GM10266 (cell line): ENCODE results near the gene LAMB2.
A peak's percentile ranks its signal among the peaks of the same experiment; 100 is the strongest.

ENCODE experiments used
- DNase-seq: peaks from one replicate; pipeline ENCODE4 v3.0.0; 2012; ENCODE audit errors: extremely low spot score
- TF ChIP-seq, protein P1 (sequence below): IDR thresholded peaks from 2 replicates; pipeline ENCODE4 v1.5.1; 2012; ENCODE audit warnings: mild to moderate bottlenecking, low read depth; ENCODE audit not compliant: control insufficient read depth, insufficient read depth; ENCODE audit errors: missing control alignments

The LAMB2 gene

DNA sequence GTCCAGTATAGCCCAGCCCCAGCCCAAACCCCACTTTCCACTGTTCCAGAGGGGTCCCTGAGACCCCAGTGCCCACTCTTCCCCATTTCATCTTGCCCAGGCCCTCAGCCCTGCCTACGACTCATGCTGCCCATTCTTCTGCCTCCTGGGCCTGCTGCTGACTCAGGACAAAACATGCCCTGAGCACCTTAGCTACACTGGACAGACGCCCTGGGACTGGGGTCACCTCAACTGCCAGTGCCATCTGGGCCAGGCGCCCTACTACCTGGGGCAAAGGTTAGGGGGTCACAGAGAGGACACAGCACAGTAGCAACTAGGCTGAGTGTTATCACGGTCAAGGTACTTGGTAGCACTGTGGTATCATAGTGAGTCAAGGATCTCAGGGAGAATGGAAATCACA lies 2.6 kb upstream of the LAMB2 start:
- TF ChIP-seq, protein P1, sequence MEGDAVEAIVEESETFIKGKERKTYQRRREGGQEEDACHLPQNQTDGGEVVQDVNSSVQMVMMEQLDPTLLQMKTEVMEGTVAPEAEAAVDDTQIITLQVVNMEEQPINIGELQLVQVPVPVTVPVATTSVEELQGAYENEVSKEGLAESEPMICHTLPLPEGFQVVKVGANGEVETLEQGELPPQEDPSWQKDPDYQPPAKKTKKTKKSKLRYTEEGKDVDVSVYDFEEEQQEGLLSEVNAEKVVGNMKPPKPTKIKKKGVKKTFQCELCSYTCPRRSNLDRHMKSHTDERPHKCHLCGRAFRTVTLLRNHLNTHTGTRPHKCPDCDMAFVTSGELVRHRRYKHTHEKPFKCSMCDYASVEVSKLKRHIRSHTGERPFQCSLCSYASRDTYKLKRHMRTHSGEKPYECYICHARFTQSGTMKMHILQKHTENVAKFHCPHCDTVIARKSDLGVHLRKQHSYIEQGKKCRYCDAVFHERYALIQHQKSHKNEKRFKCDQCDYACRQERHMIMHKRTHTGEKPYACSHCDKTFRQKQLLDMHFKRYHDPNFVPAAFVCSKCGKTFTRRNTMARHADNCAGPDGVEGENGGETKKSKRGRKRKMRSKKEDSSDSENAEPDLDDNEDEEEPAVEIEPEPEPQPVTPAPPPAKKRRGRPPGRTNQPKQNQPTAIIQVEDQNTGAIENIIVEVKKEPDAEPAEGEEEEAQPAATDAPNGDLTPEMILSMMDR = no peak
- DNase-seq = no peak

DNA sequence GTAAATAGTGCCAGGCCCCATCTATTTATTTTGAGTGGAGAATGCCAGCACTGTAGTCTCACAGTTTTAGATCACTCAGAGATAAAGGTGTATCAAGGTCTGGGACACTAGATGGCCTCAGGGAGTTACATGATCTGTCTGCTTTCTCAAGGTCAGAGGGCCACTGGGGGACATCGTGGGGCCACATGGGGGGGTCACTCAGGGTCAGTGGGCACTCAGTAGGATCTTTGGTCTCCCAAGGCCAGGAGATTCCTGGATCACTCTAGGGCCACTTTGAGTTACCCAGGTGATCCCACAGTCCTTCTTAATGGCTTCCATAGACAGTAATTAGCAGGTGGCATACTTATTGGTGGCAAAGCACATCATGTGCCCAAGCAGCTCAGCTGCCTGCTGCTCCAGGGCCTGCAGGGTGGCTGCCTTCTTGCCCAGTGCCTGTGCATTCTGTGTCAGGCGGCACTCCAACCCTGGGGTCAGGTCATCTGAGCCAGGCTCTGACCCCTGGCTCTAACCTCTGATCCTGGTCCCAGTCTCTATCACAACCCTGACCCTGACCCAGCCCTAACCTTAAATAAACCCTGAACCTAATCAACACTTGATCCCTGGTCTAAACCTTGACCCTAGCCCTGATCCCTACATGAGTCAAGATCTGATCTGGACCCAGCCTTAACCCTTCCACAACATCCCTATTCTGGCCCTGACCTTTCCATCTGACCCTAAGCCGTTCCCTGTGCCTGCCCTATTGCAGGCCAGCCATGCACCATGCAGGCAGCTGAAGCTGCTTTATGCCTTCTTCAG lies 1.8 kb upstream of the LAMB2 start:
- TF ChIP-seq, protein P1 = no peak
- DNase-seq = no peak

DNA sequence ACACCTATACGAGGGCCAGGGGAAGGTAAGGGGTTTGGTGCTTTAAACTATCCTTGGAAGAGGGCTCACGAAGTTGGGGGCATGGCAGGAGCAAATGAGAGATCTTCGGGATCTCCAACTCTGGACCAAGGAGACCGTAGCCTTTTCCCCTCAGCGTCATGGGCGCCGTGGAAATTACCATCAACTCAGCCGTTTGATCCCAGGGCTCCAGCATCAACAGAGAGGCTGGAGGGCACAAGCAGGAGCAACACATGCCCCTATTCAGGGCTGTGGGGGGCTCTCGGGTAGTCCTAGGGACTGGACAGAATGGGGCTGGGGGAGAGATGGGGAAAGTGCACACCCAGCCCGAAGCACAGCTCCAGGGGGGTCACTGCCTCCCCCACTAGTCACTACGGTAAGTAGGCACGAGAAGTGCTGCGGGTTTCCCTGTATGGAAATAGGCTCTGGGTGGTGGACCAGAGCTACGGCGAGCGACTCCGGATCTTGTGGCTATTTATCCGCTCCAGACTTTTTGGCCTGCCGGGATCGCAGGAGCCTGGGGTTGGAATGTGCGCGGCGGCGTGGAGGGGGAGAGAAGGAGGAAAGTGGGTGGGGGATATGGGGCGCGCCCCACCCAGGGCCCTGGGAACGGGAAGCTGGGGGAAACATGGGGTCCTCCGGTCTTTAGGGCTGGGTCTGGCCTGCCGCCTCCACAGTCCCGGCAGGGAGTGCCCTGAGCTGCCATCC lies 539 bp upstream of the LAMB2 start:
- DNase-seq = no peak
- TF ChIP-seq, protein P1 = no peak

DNA sequence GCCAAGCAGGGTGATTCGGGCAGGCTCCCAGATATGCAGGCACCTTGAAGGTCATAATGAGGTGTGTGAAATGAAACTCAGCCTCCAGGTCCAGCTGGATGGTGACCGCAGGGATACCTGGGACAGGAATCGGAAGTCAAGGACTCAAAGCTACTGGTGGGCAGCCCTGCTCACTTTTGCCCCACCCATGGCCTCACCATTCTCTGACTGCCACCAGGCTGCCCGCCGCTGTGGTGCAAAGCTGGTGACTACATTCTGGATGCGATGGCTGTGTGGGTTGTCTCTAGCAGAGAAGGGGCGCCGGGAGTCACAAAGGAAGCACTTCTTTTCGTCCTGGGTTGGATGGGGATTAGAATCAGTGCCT lies 795 bp downstream of the LAMB2 start:
- TF ChIP-seq, protein P1 = no peak
- no peak for DNase-seq

DNA sequence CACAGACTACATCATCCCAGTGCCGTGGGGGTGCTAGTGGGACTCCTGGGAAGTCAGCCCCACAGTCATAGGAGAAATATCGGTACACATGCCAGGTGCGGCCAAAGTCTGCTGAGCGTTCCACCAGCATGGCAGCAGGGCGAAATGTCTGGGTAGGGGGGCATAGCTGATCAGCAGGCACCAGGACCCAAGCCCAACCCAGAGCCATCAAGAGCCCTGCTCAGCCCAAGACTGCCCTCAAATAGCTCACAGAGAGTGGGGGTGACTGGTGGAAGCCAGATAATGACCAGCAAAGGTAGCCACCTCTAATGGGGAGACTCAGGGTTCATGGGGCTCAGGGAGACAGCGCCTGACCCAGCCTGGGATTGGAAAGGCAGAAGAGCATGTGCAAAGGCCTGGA lies 1.3 kb downstream of the LAMB2 start:
- no peak for DNase-seq
- TF ChIP-seq, protein P1 = no peak

DNA sequence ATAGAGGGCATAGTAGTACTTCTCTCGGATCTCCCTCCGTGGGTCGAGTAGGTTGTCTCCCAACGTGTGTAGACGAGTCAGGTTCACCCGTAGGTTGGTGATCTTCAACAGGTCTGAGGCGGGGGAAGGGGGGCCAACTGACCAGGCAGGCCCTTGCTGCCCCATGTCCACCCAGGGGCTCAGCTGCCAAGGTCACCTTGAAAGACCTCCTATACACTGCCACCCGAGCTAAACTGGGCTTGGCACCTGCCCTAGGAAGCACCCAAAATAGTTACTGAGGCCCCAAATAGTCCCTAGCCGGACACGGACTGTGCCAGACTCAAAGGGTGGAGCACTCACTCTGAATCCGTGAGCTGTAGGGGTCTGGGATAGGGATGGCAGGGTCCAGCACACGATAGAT lies 1.8 kb downstream of the LAMB2 start:
- no peak for DNase-seq
- TF ChIP-seq, protein P1 = no peak

DNA sequence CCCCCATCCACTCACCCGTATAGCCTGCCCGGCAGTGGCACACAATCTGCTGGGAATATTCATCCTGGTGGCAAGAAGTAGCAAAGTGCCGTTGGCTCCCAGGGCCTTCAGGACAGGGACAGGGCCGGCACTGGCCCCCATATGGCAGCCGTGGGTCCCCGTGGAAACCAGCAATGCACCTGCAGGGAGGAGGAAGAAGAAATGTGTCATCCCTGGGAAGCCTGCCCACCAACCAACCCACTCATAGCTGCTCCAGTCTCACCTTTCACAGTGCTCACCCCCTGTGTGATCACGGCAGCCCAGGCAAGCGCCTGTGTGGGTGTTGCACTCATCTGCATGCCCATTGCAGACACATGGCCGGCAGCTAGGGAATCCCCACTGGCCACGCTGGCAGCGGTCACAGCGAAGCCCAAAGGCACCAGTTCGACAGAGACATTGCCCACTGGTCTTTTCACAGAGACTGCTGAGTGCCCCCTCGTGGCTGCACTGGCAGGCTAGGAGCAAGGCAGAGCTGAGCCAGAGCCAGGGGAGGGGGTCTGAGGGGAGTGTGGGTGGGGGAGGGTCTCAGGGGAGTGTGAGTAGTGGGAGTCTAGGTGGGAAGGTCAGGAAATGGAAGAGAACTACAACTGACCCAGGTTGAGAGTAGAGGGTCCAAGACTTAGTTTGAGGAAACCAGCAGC lies 7.7 kb downstream of the LAMB2 start:
- DNase-seq = no peak
- TF ChIP-seq, protein P1 = peak; percentile 50
